ENCODE results near the gene NRCAM. TPM values are rescaled to one million over a fixed set of nuclear protein-coding genes. Genes with fewer than 3 reads are reported as not detected.

Gene NRCAM
- polyA plus RNA-seq, 1 donor, result 27.3 TPM

DNA sequence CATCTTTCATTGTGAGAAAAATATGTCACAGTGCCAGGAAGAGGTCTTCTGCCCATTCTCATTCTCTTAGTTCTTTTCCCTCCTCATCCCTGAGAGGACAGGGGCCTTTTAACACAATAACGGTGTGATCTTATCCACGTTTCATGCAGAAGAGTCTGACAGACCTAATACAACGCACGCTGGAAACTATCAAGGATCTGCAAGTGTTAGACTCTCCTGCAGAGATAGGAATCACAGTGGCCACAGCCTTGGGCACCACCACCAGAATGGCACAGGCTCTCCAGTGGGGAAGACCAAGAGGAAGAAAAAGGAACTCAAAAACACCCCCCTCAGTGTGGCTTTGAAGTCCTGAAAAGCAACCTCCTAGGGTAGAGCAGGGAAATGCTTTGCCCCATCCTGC lies 253.5 kb downstream of the NRCAM start:
- DNase-seq, result no peak

DNA sequence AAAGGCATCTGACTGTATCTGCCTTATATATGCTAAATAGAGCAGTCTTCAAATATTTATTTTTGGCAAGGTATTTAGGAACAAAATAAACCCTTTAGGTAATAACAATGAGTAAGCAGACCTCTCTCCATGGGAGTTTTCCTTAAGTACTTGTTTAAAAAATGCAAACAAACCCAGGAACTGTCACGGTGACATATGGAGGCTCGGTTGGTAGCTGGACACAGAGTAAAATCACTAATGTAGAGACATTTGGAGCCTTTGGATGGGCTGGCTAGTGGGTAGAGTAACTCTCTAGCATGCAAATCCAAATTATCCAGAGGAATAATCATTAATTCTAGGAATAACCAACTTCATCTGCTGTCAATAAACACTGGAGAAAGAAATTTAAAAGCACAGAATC lies 254.5 kb downstream of the NRCAM start:
- DNase-seq, result no peak

DNA sequence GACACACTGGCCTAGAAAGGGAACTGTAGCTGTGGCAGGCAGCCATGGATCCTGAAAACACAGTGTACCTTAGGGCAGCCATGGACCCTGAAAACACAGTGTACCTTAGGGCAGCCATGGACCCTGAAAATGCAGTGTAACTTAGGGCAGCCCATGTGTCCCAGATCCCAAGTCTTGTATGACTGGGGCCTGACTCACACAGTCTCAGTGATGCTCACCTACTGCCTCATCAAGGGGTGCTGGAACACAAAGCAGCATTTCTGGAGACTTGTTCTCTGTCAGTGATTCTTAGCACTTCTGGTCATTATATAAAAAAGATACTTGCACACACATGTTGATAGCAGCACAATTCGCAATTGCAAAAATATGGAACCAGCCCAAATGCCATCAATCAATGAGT lies 255.9 kb downstream of the NRCAM start:
- no peak for DNase-seq

DNA sequence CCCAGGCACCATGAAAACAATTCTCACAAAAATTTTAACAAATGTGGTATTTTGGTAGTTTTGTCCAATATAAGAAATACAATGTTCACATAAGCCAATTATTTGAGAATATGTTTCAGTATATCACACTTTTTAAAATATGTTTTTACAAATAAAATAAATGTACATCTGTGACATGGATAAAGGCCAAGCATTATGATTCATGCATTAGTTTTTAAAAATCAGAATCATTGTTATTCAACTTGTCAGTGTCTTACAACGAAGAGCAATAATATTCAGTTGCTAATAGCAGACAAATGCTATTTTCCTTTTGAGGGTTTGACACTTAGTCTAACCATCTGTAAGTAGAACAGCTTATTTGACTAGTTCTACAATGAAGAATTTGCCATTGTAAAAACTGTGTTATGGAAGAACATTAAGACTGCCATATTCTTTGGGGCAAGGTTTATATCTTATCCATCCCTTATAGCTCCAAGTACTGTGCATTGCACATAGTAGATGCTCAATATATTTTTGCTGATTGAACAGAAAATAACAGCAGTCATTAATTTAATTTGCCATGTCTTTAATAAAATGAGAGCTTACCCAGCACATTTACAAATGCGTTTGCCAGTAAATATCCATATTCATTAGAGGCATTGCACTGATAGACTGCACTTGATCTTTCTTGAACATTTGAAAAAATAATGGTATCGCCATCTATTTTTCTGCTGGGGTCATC lies 258.7 kb downstream of the NRCAM start:
- no peak for DNase-seq

DNA sequence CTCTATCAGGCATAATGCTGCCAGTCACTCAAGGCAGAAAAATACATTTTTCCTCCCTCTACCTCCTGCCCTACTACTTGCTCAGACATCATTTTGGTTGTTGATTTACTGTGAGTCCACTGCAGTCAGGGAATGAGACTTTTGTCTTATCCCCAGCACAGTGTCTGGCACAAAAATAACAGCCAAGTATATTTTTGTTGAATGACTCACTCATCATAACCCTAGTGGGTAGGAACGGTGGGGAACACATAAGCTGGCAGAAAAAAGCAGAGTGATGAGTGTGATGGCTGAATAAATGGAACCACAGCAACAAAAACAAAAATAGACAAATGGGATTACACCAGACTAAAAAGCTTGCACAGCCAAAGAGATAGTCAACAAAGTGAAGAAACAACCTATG lies 260.2 kb downstream of the NRCAM start:
- DNase-seq, result no peak

DNA sequence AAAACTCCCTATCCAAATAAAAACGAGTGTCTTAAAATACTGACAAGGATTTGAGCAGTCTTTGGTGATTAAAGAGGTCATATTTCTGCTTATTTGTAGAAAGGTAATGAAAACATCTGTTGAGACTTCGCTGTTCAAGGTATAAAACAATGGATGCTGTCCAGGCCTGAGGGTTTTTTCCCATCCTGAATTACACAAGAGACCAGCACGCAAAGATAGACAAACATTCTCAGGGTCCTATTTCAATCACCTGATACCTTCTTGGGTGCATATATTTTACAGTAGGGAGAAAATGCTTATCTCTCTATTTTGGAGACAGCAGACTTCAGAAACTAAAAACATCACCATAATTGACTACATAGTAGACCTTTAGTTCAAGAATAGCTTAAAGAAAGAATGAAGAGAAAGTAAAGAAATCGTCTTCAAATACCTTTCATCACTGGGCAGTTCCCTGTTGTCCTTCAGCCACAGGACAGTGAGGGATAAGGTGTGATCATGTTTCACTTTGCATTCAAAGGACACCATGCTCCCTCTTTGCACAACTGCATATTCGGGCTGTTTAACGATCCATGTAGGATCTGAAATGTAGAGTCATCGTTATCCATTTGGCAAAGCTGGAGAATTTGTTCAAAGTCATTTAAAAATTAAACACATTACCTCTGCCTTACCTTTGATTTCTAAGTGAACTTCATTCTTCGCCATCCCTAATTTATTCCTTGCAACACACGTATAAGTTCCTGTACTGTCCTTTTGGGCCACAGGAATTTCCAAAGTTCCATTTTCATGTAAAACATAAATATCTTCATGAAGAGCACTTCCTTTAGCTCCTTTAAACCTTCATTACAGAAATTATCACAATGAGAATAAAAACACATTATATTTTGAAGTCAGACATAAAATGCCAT lies 262.4 kb downstream of the NRCAM start:
- peak; percentile 36 for DNase-seq

DNA sequence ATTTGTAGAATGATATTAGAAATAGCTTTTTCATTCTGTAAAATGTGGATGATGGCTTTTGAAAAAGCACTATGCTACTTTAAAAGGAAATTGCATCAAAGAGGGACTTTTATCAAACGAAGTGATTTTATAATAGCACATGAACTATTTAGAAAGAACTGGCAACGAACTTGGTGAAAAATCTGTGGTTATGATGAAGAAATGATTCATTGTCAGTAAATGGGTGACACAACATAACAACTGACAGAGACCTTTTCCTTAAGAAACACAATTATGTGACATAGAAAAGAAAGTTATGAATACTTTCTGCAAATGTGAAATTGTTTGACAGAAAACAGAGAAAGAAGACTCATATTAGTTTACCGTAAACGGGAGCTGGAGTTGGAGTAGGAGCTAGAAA lies 265.3 kb downstream of the NRCAM start:
- DNase-seq, result no peak

DNA sequence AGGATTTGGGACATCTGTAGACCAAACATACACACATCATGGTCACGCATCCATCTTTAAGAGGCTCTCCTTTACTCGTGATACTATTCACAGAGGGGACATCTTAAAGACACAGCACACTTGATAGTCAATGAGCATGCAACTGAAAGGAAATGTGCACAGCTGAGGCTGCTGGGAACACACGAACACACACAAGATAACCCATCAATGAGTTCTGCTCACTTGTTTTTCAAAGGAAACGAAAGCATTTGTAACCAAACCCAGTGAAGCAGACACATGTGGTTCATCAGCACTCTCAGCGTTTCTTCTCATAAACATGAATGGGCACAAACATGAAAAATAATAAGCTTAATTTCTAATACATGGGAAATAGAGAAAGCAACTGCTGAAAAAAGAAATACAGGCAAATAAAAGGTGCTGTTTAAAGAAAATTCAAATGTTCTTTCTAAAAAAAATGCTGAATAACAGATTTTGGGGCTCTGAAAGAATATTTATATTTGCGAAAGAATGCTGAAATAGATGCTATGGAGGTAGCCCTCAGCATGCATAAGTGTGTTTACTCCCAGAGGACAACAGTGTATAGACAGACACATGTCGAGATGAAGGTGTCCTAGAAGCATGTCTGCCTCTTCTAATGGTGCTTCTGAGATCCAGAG lies 266.4 kb downstream of the NRCAM start:
- DNase-seq, result no peak

DNA sequence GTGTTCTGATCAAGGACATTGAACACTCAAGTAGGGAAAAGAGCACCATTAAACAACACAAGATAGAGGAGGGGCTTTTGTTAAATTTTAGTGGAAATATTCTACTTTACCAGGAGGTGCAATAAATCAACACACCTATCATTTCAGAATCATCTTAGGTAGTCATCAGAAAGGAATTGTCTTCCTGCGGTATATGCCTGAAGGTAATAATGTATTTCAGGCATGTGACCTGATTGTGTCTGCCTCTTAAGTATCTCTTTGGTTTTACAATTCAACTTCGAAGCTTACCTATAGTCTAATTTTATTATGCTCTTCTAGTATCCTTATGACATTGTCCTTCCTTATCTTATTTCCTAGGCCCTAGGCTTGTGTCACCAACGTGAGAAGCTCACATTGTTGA lies 267.5 kb downstream of the NRCAM start:
- DNase-seq, result no peak

DNA sequence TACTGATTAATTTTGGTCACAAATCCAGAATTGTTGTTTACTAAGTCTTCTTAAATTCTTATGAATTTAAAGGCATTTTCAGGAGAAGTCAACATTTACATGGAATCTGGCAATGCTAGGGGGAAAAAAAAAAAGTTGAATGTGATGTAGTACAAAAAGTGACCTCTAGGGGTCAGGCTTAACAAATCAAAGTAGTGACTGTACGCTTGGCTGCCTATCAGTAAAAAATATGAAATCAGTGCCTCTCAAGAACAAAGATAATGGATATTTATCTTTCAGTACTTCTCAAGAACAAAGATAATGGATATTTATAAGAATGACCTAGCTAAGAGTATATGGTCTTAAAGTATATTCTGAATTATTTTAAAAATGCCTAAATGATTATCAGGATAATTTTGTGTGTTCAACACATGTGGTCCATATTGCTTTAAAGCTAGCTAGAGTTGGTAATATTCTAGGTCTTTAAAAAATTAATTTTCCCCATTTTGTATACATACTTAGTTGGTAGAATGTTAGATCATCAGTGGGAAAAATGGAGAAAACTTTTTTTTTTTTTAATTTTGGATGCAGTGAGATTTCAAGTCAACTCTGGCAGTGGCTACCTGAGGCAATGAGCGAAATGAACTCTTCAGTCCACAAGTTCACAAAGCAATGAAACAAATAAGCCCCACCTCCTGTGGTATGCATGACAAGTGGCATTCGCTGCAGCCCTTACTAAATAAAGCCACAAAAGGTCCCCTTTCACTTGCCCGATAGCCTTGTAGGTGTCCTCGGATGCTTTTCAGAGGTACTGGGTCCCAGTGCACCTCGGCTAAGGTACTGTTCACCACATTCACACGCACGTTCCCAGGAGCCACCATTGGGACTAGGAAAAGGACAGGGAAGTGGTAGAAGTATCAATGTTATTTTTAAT lies 274.9 kb downstream of the NRCAM start:
- peak; percentile 72 for DNase-seq

DNA sequence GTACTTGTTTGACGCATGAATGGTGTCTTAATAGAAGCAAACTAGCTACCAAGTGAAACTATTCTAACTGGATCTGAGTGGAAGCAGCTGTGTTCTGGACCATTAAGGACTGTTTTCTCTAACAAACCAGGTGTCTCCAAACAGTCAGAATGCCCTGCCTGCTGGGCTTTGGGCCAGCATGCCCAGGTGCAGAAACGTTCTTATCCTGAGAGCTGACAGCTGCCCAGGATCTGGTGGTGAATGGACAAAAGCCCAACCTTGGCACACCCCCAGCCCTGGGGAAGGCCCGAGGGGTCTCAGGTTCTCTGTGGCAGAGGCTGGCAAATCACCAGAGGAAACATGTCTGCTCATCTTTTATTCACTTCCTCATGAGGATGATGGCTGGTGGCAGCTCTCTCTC lies 277.8 kb downstream of the NRCAM start:
- DNase-seq, result peak; percentile 6

DNA sequence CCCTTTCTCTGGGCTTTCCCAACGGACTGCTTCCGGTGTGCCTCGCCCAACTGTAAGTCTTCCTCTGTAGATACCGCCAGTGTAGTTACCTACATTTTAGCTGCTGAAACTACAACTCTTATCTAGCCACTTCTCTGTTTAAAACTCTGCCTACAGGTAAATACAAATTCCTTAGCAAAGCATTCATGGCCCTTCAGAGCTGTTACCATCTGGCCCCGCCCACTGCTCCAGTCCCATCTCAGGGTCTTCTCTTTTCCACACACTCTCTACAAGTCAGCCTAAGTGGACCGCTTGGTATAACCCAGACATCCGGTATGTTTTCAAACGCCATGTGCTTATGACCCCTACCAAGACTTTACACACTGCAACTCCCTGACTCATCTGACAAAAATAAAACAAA lies 285.1 kb downstream of the NRCAM start:
- no peak for DNase-seq

DNA sequence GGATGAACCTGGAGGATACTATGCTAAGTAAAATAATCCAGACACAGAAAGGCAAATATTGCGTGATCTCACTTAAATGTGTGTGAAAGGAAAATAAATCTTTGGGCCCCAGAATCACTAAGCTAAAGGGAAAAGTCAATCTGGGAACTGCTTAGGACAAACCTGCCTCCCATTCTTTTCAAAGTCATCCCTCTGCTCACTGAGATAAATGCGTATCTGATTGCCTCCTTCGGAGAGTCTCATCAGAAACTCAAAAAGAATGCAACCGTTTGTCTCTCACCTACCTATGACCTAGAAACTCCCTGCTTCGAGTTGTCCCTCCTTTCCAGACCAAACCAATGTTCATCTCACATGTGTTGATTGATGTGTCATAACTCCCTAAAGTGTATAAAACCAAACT lies 286.0 kb downstream of the NRCAM start:
- no peak for DNase-seq

DNA sequence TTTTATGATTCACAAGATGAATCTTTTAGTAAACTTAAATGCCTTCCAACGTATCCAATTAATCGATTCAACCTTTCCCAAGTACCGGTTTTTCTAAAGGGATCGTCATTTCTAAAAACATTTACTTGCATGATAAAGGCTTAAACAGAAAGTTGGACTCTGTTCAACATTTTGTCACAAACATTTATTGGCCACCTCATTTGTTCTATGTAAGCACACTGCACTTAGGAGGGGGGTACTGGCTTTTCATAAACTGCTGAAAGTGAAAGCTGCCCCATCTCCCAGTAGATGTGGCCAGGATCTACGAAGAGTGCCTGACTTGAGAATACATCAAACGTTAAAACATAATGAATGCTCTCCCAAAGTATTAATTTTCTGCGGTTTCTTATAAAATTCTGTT lies 288.8 kb downstream of the NRCAM start:
- DNase-seq, result no peak

DNA sequence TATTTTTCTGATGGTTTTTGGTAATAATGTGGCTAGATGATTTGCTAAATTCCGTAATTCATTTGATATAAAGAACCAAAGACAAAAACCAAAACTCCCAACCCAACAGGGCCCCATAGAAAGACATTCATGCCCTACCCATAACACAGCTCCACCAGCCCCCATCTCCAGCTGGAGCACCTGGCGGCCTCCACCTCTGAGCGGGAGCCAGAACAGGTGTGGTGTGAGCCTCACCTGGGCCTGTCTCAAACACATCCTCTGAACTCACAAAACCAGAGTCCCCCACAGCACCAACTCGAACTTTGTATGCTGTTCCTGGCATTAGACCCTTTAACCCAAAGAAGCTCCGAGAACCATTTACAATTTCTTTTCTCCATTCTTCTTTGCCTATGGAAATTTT lies 289.5 kb downstream of the NRCAM start:
- no peak for DNase-seq

DNA sequence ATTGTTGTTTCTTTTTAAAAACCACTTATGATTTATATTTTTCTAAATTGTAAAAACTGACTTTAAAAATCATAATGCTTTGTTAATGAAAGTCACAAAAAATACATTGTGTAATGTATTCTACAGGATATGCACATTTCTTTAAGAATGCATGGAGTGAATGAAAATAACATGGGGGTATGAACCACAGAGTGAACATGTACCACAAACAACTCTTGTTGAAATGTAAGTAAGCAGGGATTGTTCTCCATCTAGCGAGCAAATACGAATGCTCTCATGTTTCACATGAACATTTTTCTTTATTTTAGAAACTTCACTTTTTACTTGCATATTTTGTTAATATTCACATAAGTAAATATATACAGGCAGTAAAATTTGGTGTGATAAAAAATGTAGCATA lies 290.5 kb downstream of the NRCAM start:
- no peak for DNase-seq

DNA sequence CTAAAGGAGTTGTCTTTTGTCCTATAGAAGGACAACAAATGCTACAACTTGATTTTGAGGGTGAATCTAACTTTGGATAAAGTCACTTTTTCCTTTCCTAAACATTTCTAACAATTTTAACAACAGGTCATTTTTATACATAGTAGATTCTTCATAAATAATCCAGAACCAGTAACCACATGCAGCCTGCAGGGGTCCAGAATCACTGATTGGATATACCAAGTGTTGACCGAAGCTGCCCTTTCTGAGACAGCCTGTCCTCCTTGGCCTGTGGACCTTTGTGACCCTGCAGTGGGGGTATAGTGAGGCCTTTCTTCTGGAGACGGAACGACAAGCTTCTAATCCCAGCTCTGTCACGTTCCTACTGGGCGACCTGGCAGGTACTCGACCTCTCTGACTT lies 291.3 kb downstream of the NRCAM start:
- no peak for DNase-seq

DNA sequence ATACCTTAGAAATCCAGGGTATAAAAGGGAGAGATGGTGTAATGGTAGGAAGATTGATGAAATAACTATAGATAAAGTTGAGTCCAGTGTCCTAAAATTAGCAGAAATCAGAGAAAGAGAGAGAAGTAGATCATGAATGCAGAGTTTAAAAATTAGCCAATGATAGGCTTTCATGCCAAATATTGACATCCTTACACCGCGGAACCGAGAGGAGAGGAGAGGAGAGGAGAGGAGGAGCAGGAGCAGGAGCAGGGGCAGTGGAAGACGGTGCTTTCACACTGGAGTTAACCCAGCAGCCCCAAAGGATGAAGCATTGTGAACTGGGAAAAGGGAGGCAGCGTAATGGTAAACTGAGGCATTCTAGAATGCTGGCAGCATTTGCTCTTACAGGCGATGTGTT lies 291.9 kb downstream of the NRCAM start:
- DNase-seq, result no peak

DNA sequence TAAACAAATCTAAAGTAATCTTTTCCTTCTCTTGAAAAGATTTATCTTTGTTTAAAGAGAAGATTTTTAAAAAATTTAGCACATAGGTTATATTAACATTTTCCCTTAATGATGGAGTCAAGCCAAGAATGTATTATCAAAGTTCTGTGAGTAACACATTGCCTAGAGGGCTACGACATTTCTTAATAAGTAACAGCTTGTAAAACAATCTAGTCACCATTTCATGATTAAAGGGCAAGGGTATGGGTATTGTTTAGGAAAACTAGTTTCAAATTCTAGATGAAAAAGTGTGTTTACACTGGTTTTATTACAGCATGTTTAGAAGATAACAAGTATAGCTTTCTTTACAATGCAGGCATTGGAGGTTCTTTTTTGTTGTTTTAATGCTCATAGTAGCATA lies 297.5 kb downstream of the NRCAM start:
- no peak for DNase-seq

DNA sequence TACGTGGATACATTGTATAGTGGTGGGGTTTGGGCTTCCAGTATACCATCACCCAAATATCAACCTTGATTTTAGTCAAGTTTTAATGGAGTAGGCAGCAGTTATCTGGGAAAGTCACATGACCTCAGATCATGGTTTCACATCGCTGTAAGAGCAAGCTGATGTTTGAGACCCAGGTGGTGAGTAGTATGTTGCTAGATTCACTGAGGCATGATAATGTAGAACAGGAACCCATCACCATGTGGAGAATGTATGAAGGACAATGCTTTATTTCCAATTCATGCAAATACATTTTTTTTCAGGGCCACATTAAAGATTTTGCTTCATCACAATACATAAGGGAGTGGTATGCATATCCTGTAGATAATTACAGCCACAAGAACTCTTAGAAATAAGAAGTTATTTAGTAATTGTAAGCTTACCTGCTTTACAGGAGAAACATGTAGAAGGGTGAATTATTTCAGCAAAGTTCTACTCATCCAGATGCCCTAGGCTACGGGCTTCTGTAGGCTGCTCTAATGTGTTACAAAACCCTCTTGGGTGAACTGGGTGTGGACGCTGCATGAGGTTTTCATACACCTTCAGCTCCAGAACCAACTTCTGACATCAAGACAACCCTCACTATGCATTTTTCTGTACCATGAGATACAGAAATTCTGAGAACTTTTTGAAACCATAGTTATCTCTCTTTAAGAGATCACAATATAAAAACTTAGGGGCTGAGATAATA lies 298.5 kb downstream of the NRCAM start:
- no peak for DNase-seq

DNA sequence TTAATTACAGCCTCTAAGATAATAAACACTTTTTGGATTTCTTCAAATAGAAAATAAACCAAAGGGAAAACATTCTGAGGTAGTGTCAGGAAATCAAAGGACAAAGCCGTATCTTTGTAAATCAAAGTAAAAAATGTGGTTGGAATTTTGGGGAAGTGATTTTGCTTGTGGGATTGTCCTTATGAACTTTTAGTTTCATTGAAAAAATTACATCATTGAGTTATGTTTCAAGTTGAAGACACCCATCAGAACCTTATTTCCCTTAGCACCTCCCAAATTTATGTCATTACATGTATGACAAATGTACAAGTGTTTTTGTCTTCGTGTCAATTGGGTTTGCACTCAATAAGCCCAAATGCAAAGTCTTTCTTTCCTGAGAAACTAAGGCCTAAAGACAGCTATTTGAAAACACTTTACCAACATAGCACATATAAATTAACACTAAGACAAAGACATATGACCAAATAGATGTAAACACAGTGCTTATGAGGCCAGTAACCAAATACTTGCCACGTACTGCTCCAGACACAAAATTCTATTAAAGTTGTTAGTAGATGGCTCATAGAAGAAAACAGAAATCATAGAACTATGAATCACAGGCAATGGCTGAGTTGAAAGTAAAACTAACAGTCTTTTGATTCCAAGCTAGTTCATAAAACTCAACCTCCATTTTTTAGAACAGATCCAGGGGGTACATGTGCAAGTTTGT lies 299.2 kb downstream of the NRCAM start:
- no peak for DNase-seq

Measured in left kidney (tissue), 2 donors.